GM18867 (cell line): ENCODE data around the gene EIF2B1.
"Not testable (repeated sequence)": the region's sequence is repeated elsewhere in the genome, so short reads cannot be mapped to it uniquely, and the experiment has no call there.

Experiments
- ATAC-seq: cut with Tn5 transposase; IDR thresholded peaks from one replicate; pipeline ENCODE4 v1.9.1; 2021; ENCODE audit warnings: mild to moderate bottlenecking, moderate library complexity; ENCODE audit not compliant: unreplicated experiment

Gene EIF2B1

GRCh38 chr12:123621101-123621500 is 12.4 kb downstream of the EIF2B1 start:
- ATAC-seq = no peak

DNA sequence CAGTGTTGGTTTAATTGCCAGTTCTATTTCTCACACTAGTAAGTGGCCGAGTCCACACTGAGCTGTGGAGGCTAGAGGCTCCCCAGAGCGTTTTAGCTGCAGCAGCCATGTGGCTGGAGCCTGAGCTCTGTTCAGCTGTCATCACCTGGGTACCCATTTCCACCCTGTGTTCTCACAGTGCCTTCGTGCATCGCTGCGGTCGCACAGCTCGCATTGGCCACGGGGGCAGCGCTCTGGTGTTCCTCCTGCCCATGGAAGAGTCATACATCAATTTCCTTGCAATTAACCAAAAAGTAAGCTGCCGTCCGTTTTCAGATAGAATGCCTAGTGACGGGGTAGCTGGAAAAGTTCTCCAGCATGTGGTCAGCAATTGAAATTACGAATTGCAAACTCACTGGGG is 15.9 kb downstream of the EIF2B1 start:
- no peak for ATAC-seq

DNA sequence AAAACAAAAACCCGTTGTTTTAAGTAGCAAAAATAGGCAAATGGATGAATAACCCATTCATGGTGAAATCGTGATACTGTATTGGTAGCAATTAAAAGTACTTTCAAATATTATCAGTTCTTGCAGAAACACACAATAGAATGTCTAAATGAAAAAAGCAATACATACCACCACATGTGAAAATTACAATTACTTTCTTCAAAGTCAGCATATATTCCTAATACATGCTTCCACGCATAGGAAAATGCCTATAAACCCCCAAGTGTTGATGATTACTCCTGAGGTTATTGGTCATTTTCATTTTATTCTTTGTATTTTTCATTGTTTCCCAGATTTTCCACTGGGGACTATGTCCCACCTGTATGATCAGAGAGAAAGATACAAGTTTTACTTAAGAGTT is 16.3 kb downstream of the EIF2B1 start:
- no peak for ATAC-seq

GRCh38 chr12:123614531-123614930 is 19.0 kb downstream of the EIF2B1 start:
- no peak for ATAC-seq

DNA sequence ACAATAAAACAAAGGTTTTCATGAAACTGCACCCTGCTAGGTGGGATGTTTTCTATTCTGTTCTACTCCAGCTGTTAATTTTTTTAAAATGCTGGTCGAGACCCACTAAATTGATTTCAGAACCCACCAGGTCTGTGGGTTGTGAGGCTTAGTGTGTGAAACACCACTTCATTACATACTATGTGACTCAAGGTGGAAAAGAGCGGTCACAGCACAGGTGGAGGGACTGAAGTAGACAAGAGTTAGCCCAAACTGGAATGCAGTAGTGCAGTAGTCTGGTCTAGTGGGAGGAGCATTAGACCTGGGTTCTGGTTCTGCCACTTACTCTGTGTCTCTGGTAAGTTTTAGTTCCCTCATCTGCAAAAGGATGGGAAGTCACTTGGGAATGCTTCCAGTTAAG is 19.4 kb downstream of the EIF2B1 start:
- no peak for ATAC-seq

DNA sequence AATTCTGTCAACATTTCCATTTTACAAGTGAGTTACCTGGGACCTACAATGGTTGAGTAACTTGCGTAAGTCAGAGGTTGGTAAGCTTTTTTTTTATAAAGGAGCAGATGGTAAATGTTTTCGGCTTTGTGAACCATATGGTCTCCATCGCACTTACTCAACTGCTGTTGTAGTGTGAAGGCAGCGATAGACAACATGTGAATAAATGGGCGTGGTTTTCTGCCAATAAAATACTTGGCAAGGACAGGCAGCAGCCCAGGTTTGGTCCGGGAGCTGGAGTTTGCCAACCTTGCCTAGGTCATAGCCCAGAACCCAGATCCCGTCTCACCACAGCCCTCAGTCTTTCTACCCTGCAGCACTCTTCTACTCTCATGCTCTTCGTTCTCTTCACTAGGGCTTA is 25.3 kb downstream of the EIF2B1 start:
- ATAC-seq = no peak

- no peak for ATAC-seq
These were observed 25.7 kb downstream of the EIF2B1 start for GRCh38 chr12:123607756-123608155.

DNA sequence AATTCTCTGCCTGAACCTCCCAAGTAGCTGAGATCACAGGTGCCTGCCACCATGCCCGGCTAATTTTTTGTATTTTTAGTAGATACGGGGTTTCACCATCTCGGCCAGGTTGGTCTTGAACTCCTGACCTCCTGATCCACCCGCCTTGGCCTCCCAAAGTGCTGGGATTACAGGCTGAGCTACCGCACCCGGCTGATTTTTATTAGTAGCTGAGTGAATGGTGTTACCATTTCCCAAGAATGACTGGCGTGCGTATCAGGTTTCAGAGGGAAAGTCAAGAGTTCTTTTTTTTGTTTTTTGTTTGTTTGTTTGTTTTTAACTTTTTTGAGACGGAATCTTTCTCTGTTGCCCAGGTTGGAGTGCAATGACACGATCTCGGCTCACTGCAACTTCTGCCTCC is 30.0 kb downstream of the EIF2B1 start:
- ATAC-seq = not testable (repeated sequence)

- no peak for ATAC-seq
These were observed 30.8 kb downstream of the EIF2B1 start for GRCh38 chr12:123602651-123603195.

- peak; percentile 81 for ATAC-seq
These were observed 31.6 kb downstream of the EIF2B1 start, which contains the start of gene DDX55 for GRCh38 chr12:123601602-123602489. TSS of gene DDX55 (plus strand) at chr12:123602099. CDS start at chr12:123602149, 50 bp downstream.

GRCh38 chr12:123599721-123600120 is 33.8 kb downstream of the EIF2B1 start:
- no peak for ATAC-seq

DNA sequence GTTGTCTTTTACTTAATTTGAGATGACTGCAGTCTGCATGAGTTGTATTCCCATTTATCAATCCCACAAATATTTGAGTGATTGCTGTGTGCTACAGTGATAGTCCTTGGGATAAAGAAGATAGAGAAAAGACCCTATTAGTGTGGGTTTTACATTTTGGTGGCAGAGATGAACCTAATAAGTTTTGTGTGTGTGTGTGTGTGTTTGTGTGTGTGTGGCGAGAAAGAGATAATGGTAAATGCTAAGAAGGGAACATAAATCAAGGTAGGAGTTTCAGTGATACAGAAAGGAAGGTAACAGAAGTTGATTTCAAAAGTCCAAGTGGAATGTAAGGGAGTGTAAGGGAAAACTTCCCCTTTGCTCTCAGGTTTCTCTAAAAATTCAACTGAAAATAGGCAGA is 34.2 kb downstream of the EIF2B1 start:
- ATAC-seq = no peak

GRCh38 chr12:123598522-123598921 is 35.0 kb downstream of the EIF2B1 start:
- no peak for ATAC-seq

DNA sequence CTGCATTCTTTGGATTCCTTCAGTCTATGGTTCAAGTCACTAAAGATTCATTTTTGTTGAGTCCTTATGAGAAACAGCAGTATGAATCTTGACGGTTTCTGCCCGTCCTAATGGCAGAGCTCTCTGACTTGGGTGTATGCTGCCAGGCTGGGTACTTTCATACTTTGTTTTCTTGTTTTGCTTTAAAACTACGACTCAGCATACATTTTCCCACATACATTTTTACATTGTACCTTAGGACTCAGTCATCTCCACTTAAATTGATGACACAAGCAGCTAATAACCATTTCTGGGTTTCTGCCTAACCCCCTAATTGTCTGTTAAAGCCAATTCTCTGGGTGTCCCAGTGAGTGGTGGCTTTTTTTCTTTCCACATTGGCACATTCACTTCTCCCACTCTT is 36.4 kb downstream of the EIF2B1 start:
- ATAC-seq = no peak

DNA sequence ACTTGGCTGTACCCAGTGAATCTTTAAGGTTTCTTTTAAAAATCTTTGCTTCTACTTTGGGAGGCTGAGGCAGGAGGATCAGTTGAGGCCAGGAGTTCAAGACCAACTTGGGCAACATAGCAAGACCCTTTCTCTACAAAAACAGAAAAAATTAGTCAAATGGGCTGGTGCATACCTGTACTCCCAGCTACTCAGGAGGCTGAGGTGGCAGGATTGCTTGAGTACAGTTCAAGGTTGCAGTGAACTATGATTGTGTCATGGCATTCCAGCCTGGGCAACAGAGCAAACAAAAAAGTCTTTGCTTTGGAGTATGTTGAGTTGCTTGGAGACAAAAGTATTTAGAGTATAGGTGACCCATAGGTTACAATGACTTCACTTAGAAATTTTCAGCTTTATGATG is 37.8 kb downstream of the EIF2B1 start:
- no peak for ATAC-seq

- no peak for ATAC-seq
These were observed 41.6 kb downstream of the EIF2B1 start for GRCh38 chr12:123591702-123592481.

DNA sequence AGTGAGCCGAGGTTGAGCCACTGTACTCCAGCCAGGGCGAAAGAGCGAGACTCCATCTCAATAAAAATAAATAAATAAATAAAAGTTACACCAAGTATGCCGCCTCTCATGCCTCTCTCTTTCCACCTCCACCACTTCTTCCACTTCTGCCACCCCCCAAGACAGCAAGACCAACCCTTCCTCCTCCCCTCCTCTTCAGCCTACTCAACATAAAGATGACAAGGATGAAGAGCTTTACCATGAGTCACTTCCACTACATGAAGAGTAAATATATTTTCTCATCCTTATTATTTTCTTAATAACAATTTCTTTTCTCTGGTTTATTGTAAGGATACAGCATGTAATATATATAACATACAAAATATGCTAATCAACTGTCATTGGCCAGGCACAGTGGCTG is 52.7 kb downstream of the EIF2B1 start:
- ATAC-seq = no peak

DNA sequence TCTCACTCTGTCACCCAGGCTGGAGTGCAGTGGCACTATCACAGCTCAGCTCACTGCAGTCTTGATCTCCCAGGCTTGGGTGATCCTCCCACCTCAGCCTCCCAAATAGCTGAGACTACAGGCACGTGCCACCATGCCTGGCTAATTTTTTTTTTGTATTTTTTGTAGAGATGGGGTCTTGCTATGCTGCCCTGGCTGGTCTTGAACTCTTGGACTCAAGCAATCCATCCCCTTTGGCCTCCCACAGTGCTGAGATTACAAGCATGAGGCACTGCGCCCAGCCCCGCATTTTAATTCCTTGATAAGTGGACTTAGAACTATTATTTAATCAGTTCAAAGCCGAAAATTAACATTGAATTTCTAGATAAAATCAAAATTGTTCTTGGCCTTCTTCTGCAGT is 54.7 kb downstream of the EIF2B1 start:
- ATAC-seq = not testable (repeated sequence)

GRCh38 chr12:123578243-123578642 is 55.2 kb downstream of the EIF2B1 start:
- ATAC-seq = no peak

- ATAC-seq = no peak
These were observed 56.9 kb downstream of the EIF2B1 start for GRCh38 chr12:123576611-123577010.

DNA sequence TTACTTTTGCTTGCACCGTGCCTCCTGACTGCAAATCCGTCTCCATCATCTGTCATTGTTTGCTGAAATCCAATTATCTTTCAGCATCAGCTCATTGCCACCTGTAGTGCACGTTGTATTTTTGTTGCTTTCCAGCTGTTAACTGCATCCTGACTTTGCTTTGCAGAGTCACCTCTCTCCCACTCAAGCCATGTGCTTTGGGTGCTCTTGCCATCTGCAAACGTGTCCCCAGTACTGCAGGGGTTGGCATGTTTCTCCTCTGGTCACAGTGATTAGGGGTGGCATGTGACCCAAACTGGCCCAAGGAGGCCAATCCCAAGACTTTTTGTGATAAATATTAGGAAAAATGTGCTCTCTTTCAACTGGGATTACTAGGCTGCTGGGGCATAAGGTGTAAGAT is 59.6 kb downstream of the EIF2B1 start:
- no peak for ATAC-seq

- ATAC-seq = no peak
These were observed 61.1 kb downstream of the EIF2B1 start for GRCh38 chr12:123572391-123572790.
